ENCODE results near the gene ACACA. TPM values are rescaled to one million over a fixed set of nuclear protein-coding genes. Genes with fewer than 3 reads are reported as not detected.

The ACACA gene
- total and polyA plus RNA-seq, 2 donors (not counting 1 experiment from before 2014, with no cell fraction given) = 45.2 to 123 TPM

GRCh38 chr17:37088913-37089312, 317.7 kb downstream of the ACACA start:
- no peaks in the 10 kb centered on the region for H3K79me2 ChIP-seq (ENCODE audit: control insufficient read depth, insufficient read depth, low read length)
- H3K9me3 ChIP-seq (ENCODE audit: control insufficient read depth, insufficient read depth, low read depth, low read length) = no peaks in the 10 kb centered on the region
- no peak for DNase-seq (ENCODE audit: low read depth in 2 of 2)
- no peak overlapping the region for H3K4me2 ChIP-seq (ENCODE audit: extremely low read depth, insufficient read depth, low read length)
- H4K20me1 ChIP-seq (ENCODE audit: control insufficient read depth, extremely low read depth, insufficient read depth, low read length) = no peaks in the 10 kb centered on the region
- H3K27ac ChIP-seq (ENCODE audit: insufficient read depth, low read length) = no peak overlapping the region
- H3K4me1 ChIP-seq (ENCODE audit: control insufficient read depth, extremely low read depth, insufficient read depth, low read length) = no peaks in the 10 kb centered on the region
- H3K36me3 ChIP-seq (ENCODE audit: control insufficient read depth, insufficient read depth, low read length) = peaks cover 23% of the 10 kb centered on the region
- no peaks in the 10 kb centered on the region for H3K27me3 ChIP-seq (ENCODE audit: control insufficient read depth, insufficient read depth, low read length)
- no peak for TF ChIP-seq CTCF (conservative IDR thresholded peaks at IDR 0.05 in 1 of 2, IDR thresholded peaks at IDR 0.05 in 1 of 2; ENCODE audit: low read depth in 1 of 2, low read length in 2 of 2)
- no peak for TF ChIP-seq EZH2 (IDR thresholded peaks at IDR 0.05; ENCODE audit: low read length, missing control alignments)
- no peak overlapping the region for H3K9ac ChIP-seq (ENCODE audit: insufficient read depth, low read length)
- no peak overlapping the region for H2AFZ ChIP-seq (ENCODE audit: low read length)
- no peak overlapping the region for H3K4me3 ChIP-seq (replicated peaks in 1 of 4; ENCODE audit: control extremely low read depth in 1 of 4, insufficient read depth in 1 of 4, low read depth in 3 of 4, low read length in 4 of 4)

- Histone ChIP-seq H4K20me1 (ENCODE audit: control insufficient read depth, extremely low read depth, insufficient read depth, low read length) (no peaks in the 10 kb centered on the region), H2AFZ (ENCODE audit: low read length) (no peak overlapping the region), H3K9me3 (ENCODE audit: control insufficient read depth, insufficient read depth, low read depth, low read length) (no peaks in the 10 kb centered on the region), H3K27ac (ENCODE audit: insufficient read depth, low read length) (no peak overlapping the region), H3K4me2 (ENCODE audit: extremely low read depth, insufficient read depth, low read length) (no peak overlapping the region), H3K79me2 (ENCODE audit: control insufficient read depth, insufficient read depth, low read length) (no peaks in the 10 kb centered on the region), H3K4me3 (replicated peaks in 1 of 4; ENCODE audit: control extremely low read depth in 1 of 4, insufficient read depth in 1 of 4, low read depth in 3 of 4, low read length in 4 of 4) (no peak overlapping the region), H3K36me3 (ENCODE audit: control insufficient read depth, insufficient read depth, low read length) (peaks cover 23% of the 10 kb centered on the region), H3K4me1 (ENCODE audit: control insufficient read depth, extremely low read depth, insufficient read depth, low read length) (no peaks in the 10 kb centered on the region), H3K27me3 (ENCODE audit: control insufficient read depth, insufficient read depth, low read length) (no peaks in the 10 kb centered on the region), H3K9ac (ENCODE audit: insufficient read depth, low read length) (no peak overlapping the region)
- DNase-seq (ENCODE audit: low read depth in 2 of 2) = no peak
- TF ChIP-seq EZH2 (IDR thresholded peaks at IDR 0.05; ENCODE audit: low read length, missing control alignments) = no peak
- no peak for TF ChIP-seq CTCF (conservative IDR thresholded peaks at IDR 0.05 in 1 of 2, IDR thresholded peaks at IDR 0.05 in 1 of 2; ENCODE audit: low read depth in 1 of 2, low read length in 2 of 2)
Observed at GRCh38 chr17:37088459-37088858, 318.2 kb downstream of the ACACA start.

DNA sequence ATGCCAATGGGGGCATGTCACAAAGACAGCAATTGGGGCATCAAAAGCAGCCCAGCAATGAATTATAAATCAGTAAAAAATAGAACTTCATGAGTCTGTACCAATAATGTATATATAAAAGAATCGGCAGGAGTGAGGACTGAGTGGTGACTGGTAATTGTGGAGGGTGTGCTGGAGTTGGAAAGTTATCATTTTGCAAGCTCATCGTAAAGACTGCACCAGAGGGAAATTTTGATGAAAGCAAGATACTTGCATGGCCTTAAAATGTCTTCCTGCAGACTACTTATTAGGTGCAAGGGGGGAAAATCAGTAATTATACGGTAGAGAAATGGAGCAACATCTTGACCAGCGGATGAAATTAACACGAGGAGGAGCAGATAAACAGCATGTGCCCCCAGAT, 319.0 kb downstream of the ACACA start:
- H3K4me3 ChIP-seq (replicated peaks in 1 of 4; ENCODE audit: control extremely low read depth in 1 of 4, insufficient read depth in 1 of 4, low read depth in 3 of 4, low read length in 4 of 4) = no peak overlapping the region
- DNase-seq (ENCODE audit: low read depth in 2 of 2) = no peak
- H3K9ac ChIP-seq (ENCODE audit: insufficient read depth, low read length) = no peak overlapping the region
- H3K4me2 ChIP-seq (ENCODE audit: extremely low read depth, insufficient read depth, low read length) = no peak overlapping the region
- H3K27ac ChIP-seq (ENCODE audit: insufficient read depth, low read length) = no peak overlapping the region
- no peaks in the 10 kb centered on the region for H3K4me1 ChIP-seq (ENCODE audit: control insufficient read depth, extremely low read depth, insufficient read depth, low read length)
- no peaks in the 10 kb centered on the region for H3K79me2 ChIP-seq (ENCODE audit: control insufficient read depth, insufficient read depth, low read length)
- no peaks in the 10 kb centered on the region for H3K27me3 ChIP-seq (ENCODE audit: control insufficient read depth, insufficient read depth, low read length)
- H3K9me3 ChIP-seq (ENCODE audit: control insufficient read depth, insufficient read depth, low read depth, low read length) = no peaks in the 10 kb centered on the region
- peaks cover 20% of the 10 kb centered on the region for H3K36me3 ChIP-seq (ENCODE audit: control insufficient read depth, insufficient read depth, low read length)
- no peaks in the 10 kb centered on the region for H4K20me1 ChIP-seq (ENCODE audit: control insufficient read depth, extremely low read depth, insufficient read depth, low read length)
- TF ChIP-seq EZH2 (IDR thresholded peaks at IDR 0.05; ENCODE audit: low read length, missing control alignments) (no peak), CTCF (conservative IDR thresholded peaks at IDR 0.05 in 1 of 2, IDR thresholded peaks at IDR 0.05 in 1 of 2; ENCODE audit: low read depth in 1 of 2, low read length in 2 of 2) (no peak)
- H2AFZ ChIP-seq (ENCODE audit: low read length) = no peak overlapping the region

All from fibroblast of lung (primary cell).